Nephron (organoid): Measurements from ENCODE around the gene GSN.

Experiments used
- H3K27ac Mint-ChIP-seq, 3 experiments: 2 replicates each; pipeline ENCODE4 v1.8.0; 2020; ENCODE audit warnings: mixed read lengths in 3 of 3, mild to moderate bottlenecking in 2 of 3, moderate library complexity in 1 of 3
- H3K27me3 Mint-ChIP-seq: 2 replicates; pipeline ENCODE4 v1.8.0; 2021; ENCODE audit warnings: low read depth, mild to moderate bottlenecking, moderate library complexity, mixed read lengths
- H3K36me3 Mint-ChIP-seq: 2 replicates; pipeline ENCODE4 v1.8.0; 2020; ENCODE audit warnings: low read depth, mixed read lengths
- H3K4me1 Mint-ChIP-seq: 2 replicates; pipeline ENCODE4 v1.8.0; 2020; ENCODE audit warnings: mixed read lengths
- H3K4me3 Mint-ChIP-seq, 3 experiments: 2 replicates each; pipeline ENCODE4 v1.8.0; 2020; ENCODE audit warnings: mild to moderate bottlenecking in 3 of 3, mixed read lengths in 3 of 3, moderate library complexity in 2 of 3
- H3K9me3 Mint-ChIP-seq: 2 replicates; pipeline ENCODE4 v1.8.0; 2020; ENCODE audit warnings: mixed read lengths
- CTCF ChIP-seq, 3 experiments: fragments of 200-600 bp; sonication (generic); IDR thresholded peaks; one replicate each; pipeline ENCODE4 v1.5.0; 2021; ENCODE audit warnings: antibody characterized with exemption in 3 of 3; ENCODE audit not compliant: unreplicated experiment in 3 of 3

Gene GSN

GRCh38 chr9:121222524-121223171 lies 45.3 kb upstream of the GSN start:
- TF ChIP-seq CTCF (IDR thresholded peaks at IDR 0.05; ENCODE audit: unreplicated experiment in 3 of 3): peak; percentile 42 to 59 (median 53)

GRCh38 chr9:121225240-121225639 lies 42.7 kb upstream of the GSN start:
- Mint-ChIP-seq H3K9me3 (no peaks in the 10 kb centered on the region), H3K4me1 (peaks cover 6% of the 10 kb centered on the region), H3K4me3 (no peak overlapping the region), H3K36me3 (no peaks in the 10 kb centered on the region), H3K27ac (no peak overlapping the region), H3K27me3 (peaks cover 5% of the 10 kb centered on the region)
- TF ChIP-seq CTCF (IDR thresholded peaks at IDR 0.05; ENCODE audit: unreplicated experiment in 3 of 3): no peak

More at GRCh38 chr9:121222524-121223171, 45.3 kb upstream of the GSN start:
- H3K27me3 Mint-ChIP-seq: peaks cover 5% of the 10 kb centered on the region
- H3K36me3 Mint-ChIP-seq: no peaks in the 10 kb centered on the region
- peaks cover 6% of the 10 kb centered on the region for H3K4me1 Mint-ChIP-seq
- no peaks in the 10 kb centered on the region for H3K9me3 Mint-ChIP-seq
- no peak overlapping the region for H3K4me3 Mint-ChIP-seq
- H3K27ac Mint-ChIP-seq: no peak overlapping the region

- H3K4me1 Mint-ChIP-seq: no peaks in the 10 kb centered on the region
- H3K36me3 Mint-ChIP-seq: no peaks in the 10 kb centered on the region
- TF ChIP-seq CTCF (IDR thresholded peaks at IDR 0.05; ENCODE audit: unreplicated experiment in 3 of 3): no peak
- peaks cover 5% of the 10 kb centered on the region for H3K27me3 Mint-ChIP-seq
- no peak overlapping the region for H3K27ac Mint-ChIP-seq
- no peak overlapping the region for H3K4me3 Mint-ChIP-seq
- H3K9me3 Mint-ChIP-seq: no peaks in the 10 kb centered on the region
Measured at GRCh38 chr9:121226175-121226574, 41.8 kb upstream of the GSN start.

GRCh38 chr9:121227862-121228261 lies 40.1 kb upstream of the GSN start:
- H3K9me3 Mint-ChIP-seq: no peaks in the 10 kb centered on the region
- TF ChIP-seq CTCF (IDR thresholded peaks at IDR 0.05; ENCODE audit: unreplicated experiment in 3 of 3): no peak

GRCh38 chr9:121230256-121230655 lies 37.7 kb upstream of the GSN start:
- Mint-ChIP-seq H3K4me3 (no peak overlapping the region), H3K36me3 (no peaks in the 10 kb centered on the region), H3K9me3 (no peaks in the 10 kb centered on the region), H3K4me1 (no peaks in the 10 kb centered on the region), H3K27me3 (peaks cover 5% of the 10 kb centered on the region), H3K27ac (no peak overlapping the region)
- no peak for TF ChIP-seq CTCF (IDR thresholded peaks at IDR 0.05; ENCODE audit: unreplicated experiment in 3 of 3)

More at GRCh38 chr9:121227862-121228261, 40.1 kb upstream of the GSN start:
- H3K27ac Mint-ChIP-seq: no peak overlapping the region
- no peaks in the 10 kb centered on the region for H3K36me3 Mint-ChIP-seq
- H3K27me3 Mint-ChIP-seq: peaks cover 5% of the 10 kb centered on the region
- no peaks in the 10 kb centered on the region for H3K4me1 Mint-ChIP-seq
- no peak overlapping the region for H3K4me3 Mint-ChIP-seq

GRCh38 chr9:121232251-121232650 lies 35.7 kb upstream of the GSN start:
- H3K36me3 Mint-ChIP-seq: no peaks in the 10 kb centered on the region
- H3K27ac Mint-ChIP-seq: no peak overlapping the region
- no peak overlapping the region for H3K4me3 Mint-ChIP-seq
- no peaks in the 10 kb centered on the region for H3K9me3 Mint-ChIP-seq
- TF ChIP-seq CTCF (IDR thresholded peaks at IDR 0.05; ENCODE audit: unreplicated experiment in 3 of 3): no peak
- H3K27me3 Mint-ChIP-seq: no peaks in the 10 kb centered on the region
- H3K4me1 Mint-ChIP-seq: no peaks in the 10 kb centered on the region
